SH-SY5Y (cell line): Measurements from ENCODE around the gene EIF4A2.

Experiments
- GATA2 ChIP-seq: IDR thresholded peaks from 2 replicates; pipeline ENCODE4 v1.6.1; 2011; ENCODE audit warnings: mild to moderate bottlenecking, low read depth, low read length
- GATA3 ChIP-seq: IDR thresholded peaks from 2 replicates; pipeline ENCODE4 v1.6.1; 2011; ENCODE audit warnings: low read depth, mild to moderate bottlenecking, low read length, moderate library complexity

DNA sequence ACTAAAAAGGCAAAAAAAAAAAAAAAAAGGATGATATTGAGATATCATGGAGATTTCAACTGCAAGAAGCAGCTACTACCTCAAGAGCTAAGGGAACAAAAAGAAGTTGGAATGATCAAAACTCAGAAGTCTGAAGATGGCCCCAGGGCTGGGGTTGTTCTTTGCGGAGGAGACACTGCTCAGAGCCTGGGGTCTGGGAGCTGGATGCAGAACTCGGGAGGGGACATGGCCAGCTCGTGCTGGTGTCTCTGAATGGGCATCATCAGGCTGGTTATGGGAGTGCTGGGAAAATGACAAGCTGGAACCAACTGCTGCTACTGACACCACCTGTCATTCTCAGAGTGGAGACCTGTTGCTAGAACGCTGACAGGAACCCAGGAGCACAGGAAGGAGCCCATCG is 45.0 kb downstream of the EIF4A2 start:
- TF ChIP-seq GATA2 (no peak), GATA3 (no peak)
